HFF-Myc (cell line): ENCODE results near the gene TMEM123.

Experiments
- DNase-seq: peaks from one replicate; pipeline ENCODE4 v3.0.0-alpha.2; 2011; ENCODE audit warnings: low read depth; ENCODE audit errors: extremely low read depth
- H3K4me3 ChIP-seq: replicated peaks from 2 replicates; pipeline ENCODE4 v1.5.1; 2011; ENCODE audit warnings: low read depth, mild to moderate bottlenecking, control low read depth, low read length
- TF ChIP-seq, protein P1 (sequence below): IDR thresholded peaks from 2 replicates; pipeline ENCODE4 v1.5.1; 2012; ENCODE audit warnings: mild to moderate bottlenecking, low read depth, low read length, control low read depth; ENCODE audit errors: missing control alignments

Gene TMEM123

DNA sequence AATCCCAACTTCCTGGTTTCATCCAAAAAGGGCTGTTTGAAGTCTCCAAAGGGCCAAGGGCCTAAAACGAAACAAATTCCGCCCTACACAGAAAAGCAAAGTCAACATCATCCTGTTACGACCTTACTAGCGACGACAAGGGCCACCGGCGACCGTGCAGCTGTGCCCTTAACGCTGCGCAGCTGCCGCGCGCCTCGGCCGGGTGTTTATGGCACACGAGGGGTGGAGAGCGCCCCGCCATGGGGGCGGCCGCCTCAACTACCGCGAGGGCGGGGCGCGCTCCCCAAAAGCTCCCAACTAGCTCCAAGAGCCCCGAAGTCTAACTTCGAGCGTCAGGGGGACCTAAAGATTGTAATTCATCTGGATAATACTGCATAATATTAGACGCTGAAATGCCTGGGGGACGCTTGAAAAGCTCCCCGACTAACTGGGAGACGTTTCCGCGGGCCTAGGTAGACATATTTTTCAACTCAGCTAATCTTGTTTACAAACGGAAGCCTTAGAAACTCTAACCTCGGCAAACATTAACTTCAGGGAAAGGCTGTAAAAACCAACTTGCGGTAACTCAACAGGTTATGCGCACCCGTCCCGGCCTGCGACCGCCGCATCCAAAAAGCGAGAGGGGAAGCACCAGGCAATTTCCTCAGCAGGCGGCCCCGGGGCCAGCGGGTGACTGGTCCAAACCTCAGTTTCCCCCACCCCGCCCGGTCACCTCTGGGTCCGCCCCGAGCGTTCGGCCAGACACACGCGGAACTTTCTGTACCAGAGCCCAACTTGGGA lies 694 bp downstream of the TMEM123 start:
- peak overlapping the region; percentile 86 for H3K4me3 ChIP-seq
- DNase-seq, result no peak
- TF ChIP-seq, protein P1, sequence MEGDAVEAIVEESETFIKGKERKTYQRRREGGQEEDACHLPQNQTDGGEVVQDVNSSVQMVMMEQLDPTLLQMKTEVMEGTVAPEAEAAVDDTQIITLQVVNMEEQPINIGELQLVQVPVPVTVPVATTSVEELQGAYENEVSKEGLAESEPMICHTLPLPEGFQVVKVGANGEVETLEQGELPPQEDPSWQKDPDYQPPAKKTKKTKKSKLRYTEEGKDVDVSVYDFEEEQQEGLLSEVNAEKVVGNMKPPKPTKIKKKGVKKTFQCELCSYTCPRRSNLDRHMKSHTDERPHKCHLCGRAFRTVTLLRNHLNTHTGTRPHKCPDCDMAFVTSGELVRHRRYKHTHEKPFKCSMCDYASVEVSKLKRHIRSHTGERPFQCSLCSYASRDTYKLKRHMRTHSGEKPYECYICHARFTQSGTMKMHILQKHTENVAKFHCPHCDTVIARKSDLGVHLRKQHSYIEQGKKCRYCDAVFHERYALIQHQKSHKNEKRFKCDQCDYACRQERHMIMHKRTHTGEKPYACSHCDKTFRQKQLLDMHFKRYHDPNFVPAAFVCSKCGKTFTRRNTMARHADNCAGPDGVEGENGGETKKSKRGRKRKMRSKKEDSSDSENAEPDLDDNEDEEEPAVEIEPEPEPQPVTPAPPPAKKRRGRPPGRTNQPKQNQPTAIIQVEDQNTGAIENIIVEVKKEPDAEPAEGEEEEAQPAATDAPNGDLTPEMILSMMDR, result no peak

DNA sequence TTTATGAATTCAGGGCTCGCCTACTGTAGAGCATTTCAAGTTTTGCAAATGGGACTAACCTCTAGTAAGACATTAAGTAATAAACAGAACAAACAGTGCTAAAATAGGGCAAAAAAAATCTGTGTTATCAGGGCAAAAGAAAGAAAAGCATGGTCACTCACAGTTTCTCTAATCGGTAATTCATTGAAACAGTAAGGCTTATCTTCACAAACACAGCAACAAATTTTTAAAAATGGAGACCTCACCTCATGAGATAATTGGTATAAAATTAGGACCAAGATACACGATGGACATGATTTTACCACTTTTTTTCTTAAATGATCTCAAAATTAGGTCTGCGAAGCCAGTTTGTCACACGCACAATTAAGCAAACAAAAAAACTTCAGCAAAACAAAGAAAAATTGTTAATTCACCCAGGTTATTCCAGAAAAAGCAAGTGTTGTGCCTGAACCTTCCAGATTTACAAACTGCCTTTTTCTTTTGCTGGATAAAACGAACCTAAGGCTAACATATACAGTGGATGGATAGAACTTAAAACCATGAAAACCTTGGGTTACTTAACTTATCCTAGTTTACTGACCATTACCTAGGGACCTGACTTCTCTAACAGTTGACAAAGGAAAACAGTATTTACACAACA lies 1.4 kb downstream of the TMEM123 start:
- TF ChIP-seq, protein P1, result no peak
- no peak for DNase-seq
- peak overlapping the region; percentile 86 for H3K4me3 ChIP-seq

DNA sequence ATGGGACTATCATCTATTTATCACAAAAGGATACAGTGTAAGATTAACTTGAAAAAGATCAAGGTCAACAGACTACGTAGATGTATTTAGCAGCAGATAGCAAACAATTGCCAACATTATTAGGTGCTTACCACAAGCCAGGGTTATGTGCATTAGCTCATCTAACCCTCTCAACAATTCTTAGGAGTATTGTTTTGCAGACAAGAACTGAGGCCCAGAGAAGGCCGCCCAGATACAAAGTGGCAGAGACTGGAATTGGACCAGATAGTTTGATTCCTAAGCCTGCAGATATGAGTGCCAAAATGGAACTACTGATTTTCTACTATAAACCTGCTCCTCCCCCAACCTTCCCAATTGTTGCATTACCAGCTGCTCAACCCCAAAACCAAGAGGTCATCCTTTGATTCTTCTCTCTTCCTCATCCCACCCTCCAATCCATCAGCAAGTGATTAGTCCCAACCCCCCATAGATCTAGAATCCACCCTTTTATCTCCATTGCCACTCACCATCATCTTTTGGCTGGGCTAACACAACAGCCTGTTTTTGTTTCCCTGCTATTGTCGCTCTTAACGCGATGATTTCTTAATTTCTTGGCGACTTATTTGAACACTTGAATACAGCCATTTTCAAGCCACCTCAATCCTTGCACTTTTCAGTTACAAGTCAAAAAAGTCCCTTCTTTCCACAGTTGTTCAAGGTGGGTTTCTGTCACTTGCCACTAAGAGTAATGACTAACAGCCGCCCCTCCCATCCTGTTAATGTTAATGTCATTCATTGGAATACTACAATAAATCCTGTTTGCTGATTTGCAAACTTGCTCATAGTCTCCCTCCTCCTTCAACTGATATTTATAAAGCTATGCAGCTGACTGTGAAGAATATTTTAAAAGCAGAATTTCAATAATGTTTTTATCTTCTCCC lies 2.7 kb downstream of the TMEM123 start:
- DNase-seq, result no peak
- H3K4me3 ChIP-seq, result peak overlapping the region; percentile 86
- TF ChIP-seq, protein P1, result no peak

DNA sequence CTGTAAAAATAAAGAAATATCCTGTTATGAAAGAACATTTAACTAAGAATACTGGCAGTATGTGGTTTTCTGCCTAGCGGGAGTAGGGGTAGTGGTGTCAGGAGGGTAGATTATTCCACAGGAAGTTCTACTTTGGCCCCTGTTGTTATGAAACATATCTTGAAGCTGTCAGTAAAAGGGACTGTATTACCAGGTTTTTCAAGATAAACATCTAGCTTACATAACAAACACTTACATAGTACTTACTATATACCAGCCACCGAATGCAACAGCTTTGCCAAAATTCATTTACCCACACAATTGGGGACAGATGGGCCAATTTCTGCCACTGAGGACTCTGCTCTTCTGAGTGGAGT lies 3.7 kb downstream of the TMEM123 start:
- DNase-seq, result no peak
- no peak overlapping the region for H3K4me3 ChIP-seq
- TF ChIP-seq, protein P1, result no peak

DNA sequence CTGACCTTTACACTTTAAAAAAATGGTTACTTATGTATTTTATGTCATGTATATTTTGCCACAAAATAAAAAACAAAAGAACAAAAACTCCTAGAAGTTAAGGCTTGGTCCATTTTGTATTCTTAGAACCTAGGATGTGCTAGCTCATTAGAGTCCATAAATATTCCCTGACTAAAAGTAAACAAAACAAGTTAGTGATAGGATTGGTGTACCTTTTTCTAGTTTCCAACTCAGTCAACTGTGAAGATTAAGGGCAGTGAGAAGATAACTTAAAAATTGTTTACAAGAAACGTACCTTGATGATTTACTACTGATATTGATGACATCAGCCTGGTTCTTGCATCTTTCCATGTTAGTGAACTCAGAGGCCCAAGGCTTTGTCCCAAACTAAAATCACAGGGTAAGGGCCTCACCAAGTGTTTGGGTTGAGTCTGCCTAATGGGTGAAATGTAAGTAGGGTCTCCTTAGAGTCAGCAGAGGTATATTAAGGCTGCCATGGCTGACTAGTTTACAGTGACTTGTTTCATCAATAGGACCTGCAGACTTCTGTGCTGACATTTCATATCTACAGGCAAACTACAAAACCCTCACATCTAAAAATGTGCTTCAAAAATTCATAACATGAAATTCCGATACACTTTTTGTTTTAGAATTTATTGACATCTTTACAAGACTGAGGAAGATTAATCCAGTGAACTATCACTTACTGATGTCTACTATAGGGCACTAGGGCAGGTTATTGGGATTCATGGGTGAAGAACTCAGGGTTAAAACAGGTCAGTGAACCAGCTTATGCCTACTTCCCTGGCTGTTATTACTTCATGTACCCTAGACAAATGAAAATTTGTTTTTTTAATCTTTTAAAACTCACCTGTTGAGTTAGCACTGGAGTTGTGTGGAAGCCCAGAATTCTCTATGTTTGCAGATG lies 4.4 kb downstream of the TMEM123 start:
- H3K4me3 ChIP-seq, result no peak overlapping the region
- no peak for DNase-seq
- TF ChIP-seq, protein P1, result no peak

DNA sequence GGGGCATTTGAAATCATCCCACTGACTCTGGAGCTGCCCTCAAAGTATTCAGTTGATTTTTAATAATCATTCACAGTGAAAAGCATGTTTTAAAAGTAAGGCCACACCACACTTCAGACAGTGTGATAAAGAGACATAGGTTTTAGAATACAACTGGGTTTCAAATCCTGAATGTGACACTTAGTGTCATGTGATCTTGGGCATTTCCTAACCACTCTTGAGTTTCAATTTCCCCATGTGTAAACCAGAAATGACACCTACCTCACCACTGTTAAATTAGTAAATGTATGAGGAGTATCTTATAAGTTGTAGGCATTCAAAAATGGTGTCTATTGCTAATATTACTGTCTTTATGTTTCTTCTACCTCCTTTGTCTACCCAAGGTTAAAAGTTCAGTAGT lies 5.4 kb downstream of the TMEM123 start:
- TF ChIP-seq, protein P1, result no peak
- no peak for DNase-seq
- no peak overlapping the region for H3K4me3 ChIP-seq
